Peyer's patch (tissue), 4 donors: ENCODE data around the gene ISOC1.

ENCODE experiments used
- POLR2A ChIP-seq, 2 donors: fragments of 450-650 bp; IDR thresholded peaks; one replicate each; pipeline ENCODE4 v1.5.1; 2017; ENCODE audit warnings: antibody characterized with exemption in 2 of 2, mild to moderate bottlenecking in 2 of 2, moderate library complexity in 2 of 2
- TF ChIP-seq, protein P1 (sequence below), 6 experiments: fragments of 450-650 bp in 4 of 6; fragments of 200-600 bp in 2 of 6; sonication (generic) in 1 of 6; IDR thresholded peaks; one replicate each; pipeline ENCODE4 v1.5.1; 2017 to 2019; ENCODE audit warnings: antibody characterized with exemption in 6 of 6, mild to moderate bottlenecking in 3 of 6, moderate library complexity in 1 of 6

DNA sequence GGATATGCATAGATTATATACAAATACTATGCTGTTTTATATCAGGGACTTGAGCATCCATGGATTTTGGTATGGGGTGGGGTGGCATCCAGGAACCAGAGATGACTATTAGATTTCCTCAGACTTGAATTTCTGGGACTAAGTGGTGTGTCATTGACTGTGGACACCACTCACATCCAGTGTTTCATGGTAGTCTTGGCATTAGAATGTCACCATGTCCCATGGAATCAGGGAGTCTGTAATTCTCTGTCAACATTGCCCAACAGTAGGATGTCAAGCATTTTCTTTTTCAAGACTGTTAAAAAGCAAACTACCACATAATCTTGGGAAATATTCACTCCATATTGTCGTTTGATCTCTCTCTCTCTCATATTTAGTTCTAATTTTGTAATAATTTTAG, 13.1 kb downstream of the ISOC1 start:
- TF ChIP-seq POLR2A (IDR thresholded peaks at IDR 0.05), result no peak
- TF ChIP-seq, protein P1, sequence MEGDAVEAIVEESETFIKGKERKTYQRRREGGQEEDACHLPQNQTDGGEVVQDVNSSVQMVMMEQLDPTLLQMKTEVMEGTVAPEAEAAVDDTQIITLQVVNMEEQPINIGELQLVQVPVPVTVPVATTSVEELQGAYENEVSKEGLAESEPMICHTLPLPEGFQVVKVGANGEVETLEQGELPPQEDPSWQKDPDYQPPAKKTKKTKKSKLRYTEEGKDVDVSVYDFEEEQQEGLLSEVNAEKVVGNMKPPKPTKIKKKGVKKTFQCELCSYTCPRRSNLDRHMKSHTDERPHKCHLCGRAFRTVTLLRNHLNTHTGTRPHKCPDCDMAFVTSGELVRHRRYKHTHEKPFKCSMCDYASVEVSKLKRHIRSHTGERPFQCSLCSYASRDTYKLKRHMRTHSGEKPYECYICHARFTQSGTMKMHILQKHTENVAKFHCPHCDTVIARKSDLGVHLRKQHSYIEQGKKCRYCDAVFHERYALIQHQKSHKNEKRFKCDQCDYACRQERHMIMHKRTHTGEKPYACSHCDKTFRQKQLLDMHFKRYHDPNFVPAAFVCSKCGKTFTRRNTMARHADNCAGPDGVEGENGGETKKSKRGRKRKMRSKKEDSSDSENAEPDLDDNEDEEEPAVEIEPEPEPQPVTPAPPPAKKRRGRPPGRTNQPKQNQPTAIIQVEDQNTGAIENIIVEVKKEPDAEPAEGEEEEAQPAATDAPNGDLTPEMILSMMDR (IDR thresholded peaks at IDR 0.05), result no peak
